ENCODE data around the gene DTNBP1.
"Not testable (repeated sequence)": the region's sequence is repeated elsewhere in the genome, so short reads cannot be mapped to it uniquely, and the experiment has no call there.

DTNBP1 gene

GRCh38 chr6:15665237-15665636 lies 2.4 kb upstream of the DTNBP1 start:
- DNase-seq: no peak

- no peak for DNase-seq
These were observed 473 bp upstream of the DTNBP1 start for GRCh38 chr6:15663130-15663871.

GRCh38 chr6:15661853-15662325 lies 939 bp downstream of the DTNBP1 start:
- no peak for DNase-seq

GRCh38 chr6:15659181-15659580 lies 3.6 kb downstream of the DTNBP1 start:
- no peak for DNase-seq

GRCh38 chr6:15658181-15658744 lies 4.6 kb downstream of the DTNBP1 start:
- DNase-seq: no peak

GRCh38 chr6:15657290-15657689 lies 5.5 kb downstream of the DTNBP1 start:
- DNase-seq: no peak

GRCh38 chr6:15656145-15656544 lies 6.7 kb downstream of the DTNBP1 start:
- DNase-seq: no peak

- DNase-seq: no peak
These were observed 8.6 kb downstream of the DTNBP1 start for GRCh38 chr6:15654250-15654649.

- DNase-seq: no peak
These were observed 9.2 kb downstream of the DTNBP1 start for GRCh38 chr6:15653581-15653980.

- DNase-seq: not testable (repeated sequence)
These were observed 12.7 kb downstream of the DTNBP1 start for GRCh38 chr6:15650004-15650559.

GRCh38 chr6:15644904-15645303 lies 17.9 kb downstream of the DTNBP1 start:
- DNase-seq: no peak

- DNase-seq: no peak
These were observed 19.3 kb downstream of the DTNBP1 start for GRCh38 chr6:15643542-15643941.

- DNase-seq: no peak
These were observed 20.6 kb downstream of the DTNBP1 start for GRCh38 chr6:15642276-15642675.

GRCh38 chr6:15638373-15638772 lies 24.5 kb downstream of the DTNBP1 start:
- no peak for DNase-seq

- no peak for DNase-seq
These were observed 31.4 kb downstream of the DTNBP1 start for GRCh38 chr6:15631432-15631831.

- no peak for DNase-seq
These were observed 32.6 kb downstream of the DTNBP1 start for GRCh38 chr6:15630202-15630601.

GRCh38 chr6:15629487-15629886 lies 33.3 kb downstream of the DTNBP1 start:
- DNase-seq: no peak

GRCh38 chr6:15628499-15629131 lies 34.2 kb downstream of the DTNBP1 start:
- no peak for DNase-seq

GRCh38 chr6:15627821-15628220 lies 35.0 kb downstream of the DTNBP1 start:
- no peak for DNase-seq

GRCh38 chr6:15626878-15627674 lies 35.8 kb downstream of the DTNBP1 start:
- no peak for DNase-seq

- DNase-seq: no peak
These were observed 36.7 kb downstream of the DTNBP1 start for GRCh38 chr6:15626160-15626559.

- no peak for DNase-seq
These were observed 39.3 kb downstream of the DTNBP1 start for GRCh38 chr6:15623276-15624116.
